ENCODE measurements around the gene SLC14A1. TPM values are rescaled to one million over a fixed set of nuclear protein-coding genes. Genes with fewer than 3 reads are reported as not detected.

Gene SLC14A1
- polyA plus RNA-seq, 4 donors = 2.5 to 4.7 (median 3.7) TPM

GRCh38 chr18:45792506-45793263 lies 68.7 kb downstream of the SLC14A1 start:
- no peak for DNase-seq (ENCODE audit: low read depth in 4 of 4, low spot score in 3 of 4)

GRCh38 chr18:45793264-45793965 lies 69.4 kb downstream of the SLC14A1 start:
- DNase-seq (ENCODE audit: low read depth in 4 of 4, low spot score in 3 of 4) = no peak

GRCh38 chr18:45801416-45802004 lies 77.5 kb downstream of the SLC14A1 start:
- DNase-seq (ENCODE audit: low read depth in 4 of 4, low spot score in 3 of 4) = no peak

Other genes with a start within 250 kb of the SLC14A1 start
- gene SLC14A2, start 108.7 kb upstream of the SLC14A1 start, polyA plus RNA-seq (ENCODE audit: insufficient read length in 4 of 4) = 10 to 100 TPM; 10.5 to 18.9 (median 16.1) TPM
- under 1 TPM; 0.35 to 0.79 (median 0.51) TPM for gene SIGLEC15, start 101.5 kb downstream of the SLC14A1 start, polyA plus RNA-seq (ENCODE audit: insufficient read length in 4 of 4)
- gene EPG5, start 243.1 kb downstream of the SLC14A1 start, polyA plus RNA-seq (ENCODE audit: insufficient read length in 4 of 4) = 10 to 100 TPM; 18.1 to 24.2 (median 19.8) TPM